Stimulated activated CD4-positive, alpha-beta T cell treated with anti-CD3 and anti-CD28 coated beads, Interleukin-2, amount 100 ng/mL, for 24 hours (primary cell): ENCODE data around the gene ZFHX3.

Source experiments
- DNase-seq, 2 donors: peaks; one replicate each; pipeline ENCODE4 v3.0.0-alpha.2; 2020

ZFHX3 gene

GRCh38 chr16:72947379-72948237 is 100.3 kb downstream of the ZFHX3 start:
- no peak for DNase-seq

DNA sequence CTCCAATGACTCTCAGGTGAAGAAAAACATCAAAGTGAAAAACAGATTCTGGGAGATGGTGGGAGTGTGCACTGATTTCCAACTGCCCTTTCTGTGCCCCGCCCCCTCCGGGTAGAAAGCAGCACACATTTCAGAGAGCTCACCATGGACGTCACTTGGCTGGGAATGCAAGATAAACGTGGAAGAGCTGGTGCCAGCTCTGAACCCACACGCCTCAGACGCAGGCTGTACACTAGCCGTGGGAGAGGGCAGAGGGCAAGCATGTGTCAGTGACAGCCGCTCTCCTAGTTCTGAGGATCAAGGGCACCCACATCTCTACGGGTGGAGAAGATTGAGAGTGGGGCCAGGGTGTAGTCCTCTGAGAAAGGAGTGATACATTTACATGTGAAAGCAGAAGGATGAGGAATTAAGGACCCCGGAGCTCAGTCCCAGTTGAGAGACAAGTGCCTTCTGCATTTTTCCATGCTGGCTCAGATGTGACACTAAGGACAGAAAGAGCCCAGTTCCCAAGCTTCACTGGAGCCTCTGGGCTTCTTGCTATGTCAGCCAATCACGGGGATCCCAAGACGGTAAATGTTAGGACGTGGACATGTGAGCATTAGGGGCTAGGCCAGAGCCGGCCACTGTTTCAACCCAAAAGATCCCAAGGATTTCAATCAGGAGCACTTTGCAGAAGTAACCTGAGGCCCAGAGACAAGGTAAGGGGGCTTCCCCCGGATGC is 101.3 kb downstream of the ZFHX3 start:
- DNase-seq, result no peak

DNA sequence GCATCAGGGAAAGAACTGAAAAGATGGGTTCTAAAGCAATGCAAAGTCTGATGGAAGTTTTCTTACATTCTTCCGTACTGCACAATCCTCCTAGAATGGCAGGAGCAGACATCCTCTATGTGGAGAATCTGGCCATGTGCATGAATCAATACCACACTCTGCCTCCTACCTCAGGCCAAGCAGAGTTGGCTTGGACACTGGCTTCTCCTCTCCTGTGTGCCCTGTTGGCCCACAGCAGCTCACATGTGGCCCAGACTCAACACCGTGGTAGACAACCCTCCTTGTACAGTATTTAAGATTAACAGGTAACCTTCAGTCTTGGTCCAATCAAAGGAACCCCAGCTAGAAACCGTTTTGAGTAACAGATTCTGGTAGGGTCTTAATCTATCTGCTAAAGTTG is 101.9 kb downstream of the ZFHX3 start:
- no peak for DNase-seq

DNA sequence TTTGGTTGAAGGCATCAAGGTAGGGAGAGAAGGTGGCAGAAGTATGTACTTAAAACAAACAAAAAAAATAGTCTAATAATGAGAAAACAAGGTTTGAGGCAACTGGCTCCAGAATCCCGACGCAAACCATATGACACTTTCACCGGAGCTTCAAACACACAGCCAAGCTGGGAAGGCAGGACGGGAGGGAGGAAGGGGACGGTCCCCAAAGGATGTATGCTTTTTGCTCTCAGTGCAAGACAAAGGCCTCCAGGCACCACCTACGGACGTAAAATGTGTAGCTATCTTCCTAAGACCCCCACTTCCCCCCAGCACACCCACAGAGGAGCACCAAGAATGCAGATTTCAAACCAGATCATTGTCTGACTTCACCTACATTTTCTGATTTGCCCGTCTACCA is 102.3 kb downstream of the ZFHX3 start:
- DNase-seq, result no peak

DNA sequence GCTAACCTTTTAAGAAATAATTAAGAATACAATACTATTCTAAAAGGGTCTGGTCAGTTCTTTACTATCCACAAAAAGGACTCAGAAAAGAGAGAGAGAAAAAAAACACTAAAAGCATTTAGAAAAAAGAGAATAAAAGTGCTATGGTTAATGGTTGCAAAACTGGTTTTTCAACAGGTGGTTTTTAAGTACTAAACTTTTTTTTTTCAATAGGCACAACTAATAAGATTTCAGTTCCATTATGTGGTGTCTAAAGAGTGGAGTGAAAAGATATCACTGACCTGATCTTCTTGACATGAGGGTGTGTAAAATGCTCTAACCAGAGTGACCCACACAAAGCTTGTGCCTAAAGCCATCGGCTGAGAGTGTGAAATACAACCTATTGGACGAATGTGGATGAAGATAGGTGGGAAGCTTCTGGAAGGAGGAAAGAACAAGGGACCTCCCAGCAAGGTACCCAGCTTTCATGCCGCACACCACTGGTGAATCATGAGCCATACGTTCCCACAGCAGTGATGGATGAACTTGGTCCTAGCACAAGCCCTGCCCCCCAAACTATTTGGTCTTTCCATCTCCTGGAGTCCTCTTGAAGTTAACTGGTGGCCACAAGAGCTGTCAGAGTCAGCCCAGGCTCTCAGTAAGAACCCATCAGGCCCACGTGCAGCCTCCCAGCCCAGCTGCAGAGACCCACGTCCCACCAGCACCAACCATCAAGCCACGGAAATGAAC is 103.0 kb downstream of the ZFHX3 start:
- DNase-seq, result no peak

DNA sequence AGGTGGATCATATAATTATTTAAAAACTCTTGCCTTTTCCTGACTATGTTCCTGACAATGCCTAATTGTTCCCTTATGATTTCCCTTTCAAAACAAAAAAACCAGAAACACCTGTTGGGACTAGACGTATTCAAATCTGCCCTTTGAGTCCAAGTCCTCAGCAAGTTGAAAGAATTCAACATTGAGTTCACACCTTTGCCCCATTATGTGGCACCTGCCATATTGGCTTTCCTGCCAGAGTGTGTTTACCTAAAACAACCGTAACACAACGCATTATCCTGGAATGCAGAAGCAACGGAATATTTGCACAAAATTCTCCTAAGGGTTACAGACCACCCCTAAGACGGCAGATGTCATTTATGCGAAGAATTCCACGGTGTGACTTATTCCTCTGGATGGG is 105.9 kb downstream of the ZFHX3 start:
- no peak for DNase-seq

GRCh38 chr16:72940886-72941285 is 107.0 kb downstream of the ZFHX3 start:
- no peak for DNase-seq

- DNase-seq, result no peak
These were observed 108.7 kb downstream of the ZFHX3 start for GRCh38 chr16:72939247-72939646.

DNA sequence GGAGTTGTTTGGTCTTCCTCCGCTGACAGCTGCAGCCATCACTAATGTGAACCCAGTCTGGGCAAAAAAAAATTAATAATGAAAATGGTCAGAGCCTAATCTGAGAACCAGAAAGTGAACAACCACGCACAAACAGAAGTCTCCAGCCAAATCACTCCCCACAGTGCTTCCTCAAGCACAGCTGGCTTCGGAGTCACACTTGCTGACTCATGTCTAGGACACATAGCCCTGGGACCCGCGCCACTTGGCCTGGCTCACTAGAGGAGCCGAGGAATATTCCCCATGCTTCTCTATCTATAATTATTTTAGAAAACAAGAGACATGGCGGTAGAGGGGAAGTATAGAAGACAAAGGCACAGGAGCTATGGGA is 109.1 kb downstream of the ZFHX3 start:
- no peak for DNase-seq

DNA sequence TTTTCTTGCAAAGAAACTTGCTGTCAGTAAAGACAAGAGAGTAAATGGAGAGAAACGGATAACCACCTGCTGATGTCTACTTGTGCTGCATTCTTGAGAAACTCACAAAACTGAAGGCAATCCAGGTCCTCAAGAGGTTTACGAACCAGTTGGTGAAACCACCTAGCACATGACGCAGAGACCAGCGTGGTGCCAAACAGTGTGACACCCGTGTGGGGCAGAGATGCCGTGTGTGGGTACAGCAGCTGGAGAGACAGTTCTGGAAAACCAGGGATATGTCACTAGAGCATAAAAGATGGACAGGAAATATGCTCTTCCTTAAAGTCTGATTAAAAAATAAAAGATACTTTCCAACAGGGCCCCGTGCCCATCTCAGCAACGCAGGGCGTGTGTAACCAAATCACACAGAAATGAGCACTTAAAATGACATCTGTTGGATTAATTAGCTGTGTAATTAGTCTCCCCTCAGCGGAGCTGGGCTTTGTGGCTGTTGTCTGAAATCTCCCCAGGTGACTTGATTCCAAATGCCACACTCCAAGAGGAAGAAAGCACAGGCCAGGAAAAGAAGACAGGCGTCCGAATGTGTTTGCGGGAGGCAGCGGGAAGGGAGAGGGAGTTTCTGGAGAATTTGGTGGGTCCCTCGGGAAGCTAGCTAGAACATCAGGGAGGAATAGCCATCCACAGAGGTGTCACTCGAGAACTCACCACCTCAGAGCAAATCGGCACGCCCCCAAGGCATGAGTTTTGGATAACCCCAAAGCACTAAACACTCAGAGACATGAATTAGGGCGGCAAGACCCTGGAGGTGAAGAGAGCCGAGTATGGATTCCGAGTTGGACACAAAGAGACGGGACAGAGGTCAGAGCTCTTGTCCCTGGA is 109.8 kb downstream of the ZFHX3 start:
- no peak for DNase-seq

GRCh38 chr16:72937360-72937759 is 110.6 kb downstream of the ZFHX3 start:
- no peak for DNase-seq

- DNase-seq, result no peak
These were observed 111.5 kb downstream of the ZFHX3 start for GRCh38 chr16:72936408-72936807.

DNA sequence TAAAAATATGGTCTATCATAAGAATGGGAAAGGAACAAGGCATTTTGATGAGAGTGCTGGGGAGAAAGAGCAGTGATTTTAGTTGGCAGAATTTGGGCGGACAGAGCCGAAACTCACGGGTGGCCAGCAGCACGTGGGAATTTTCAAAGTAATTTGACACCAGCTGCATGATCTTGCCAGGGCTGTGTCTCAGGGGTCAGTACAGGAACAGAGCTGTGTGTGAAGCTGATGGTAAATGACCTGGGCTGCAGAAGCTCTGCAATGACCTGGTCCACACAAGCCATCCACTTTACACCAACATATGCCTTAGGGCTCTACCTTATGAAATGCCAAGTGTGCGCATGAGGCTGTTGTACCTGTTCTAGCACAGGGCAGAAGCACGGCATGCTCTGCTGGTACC is 112.0 kb downstream of the ZFHX3 start:
- DNase-seq, result no peak

GRCh38 chr16:72934636-72935403 is 113.1 kb downstream of the ZFHX3 start:
- no peak for DNase-seq

- no peak for DNase-seq
These were observed 115.1 kb downstream of the ZFHX3 start for GRCh38 chr16:72932677-72933335.

GRCh38 chr16:72932050-72932449 is 115.9 kb downstream of the ZFHX3 start:
- no peak for DNase-seq

DNA sequence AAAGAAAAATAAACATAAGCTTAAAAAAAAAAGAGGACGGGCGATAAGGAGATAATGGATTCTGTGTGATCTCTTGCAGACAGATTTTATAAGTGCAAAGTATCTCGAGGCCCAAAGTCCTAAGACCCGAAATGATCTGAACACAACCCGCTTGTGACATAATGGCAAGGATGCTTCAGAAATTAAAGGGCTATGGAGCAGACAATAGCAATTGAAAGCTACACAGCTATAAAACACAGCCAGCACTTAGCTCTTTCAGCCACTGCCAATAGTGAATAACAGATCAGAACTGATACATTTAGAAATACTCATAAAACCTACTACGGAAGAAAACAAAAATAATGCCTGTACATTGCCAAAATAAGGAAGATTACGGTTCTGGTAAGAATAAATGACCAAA is 117.5 kb downstream of the ZFHX3 start:
- no peak for DNase-seq

DNA sequence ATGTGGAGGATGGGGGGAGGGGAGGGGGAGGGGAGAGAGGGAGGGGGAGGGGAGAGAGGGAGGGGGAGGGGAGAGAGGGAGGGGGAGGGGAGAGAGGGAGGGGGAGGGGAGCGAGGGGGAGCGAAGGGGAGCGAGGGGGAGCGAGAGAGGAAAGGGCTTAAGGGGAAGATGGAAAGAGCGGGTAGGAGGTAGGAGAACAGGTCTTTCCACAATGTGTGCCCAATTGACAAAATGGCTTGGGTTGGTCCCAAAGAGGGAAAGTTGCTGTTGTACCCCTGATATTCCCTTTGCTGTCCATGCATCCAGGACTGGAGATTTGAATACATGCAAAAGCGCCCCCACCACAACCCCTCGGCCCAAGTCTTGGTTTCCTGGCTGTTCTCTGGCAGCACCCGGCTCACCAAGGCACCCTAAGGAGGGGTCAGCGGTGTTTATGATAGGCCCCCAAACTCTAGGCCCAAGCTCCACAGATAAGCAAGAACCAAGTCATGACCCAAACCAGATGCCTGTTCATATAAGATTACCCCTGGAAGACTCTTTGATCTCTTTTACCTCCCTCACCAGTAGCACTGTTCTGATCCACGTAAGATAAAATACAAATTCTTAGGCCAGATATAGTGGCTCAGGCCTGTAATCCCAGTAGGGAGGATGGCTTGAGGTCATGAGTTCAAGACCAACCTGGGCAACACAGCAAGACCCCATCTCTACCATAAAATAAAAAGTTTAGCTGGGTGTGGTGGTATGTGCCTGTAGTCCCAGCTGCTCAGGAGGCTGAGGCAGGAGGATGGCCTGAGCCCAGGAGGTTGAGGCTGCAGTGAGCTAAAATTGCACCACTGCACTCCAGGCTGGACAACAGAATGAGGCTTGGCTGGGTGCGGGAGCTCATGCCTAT is 119.6 kb downstream of the ZFHX3 start:
- no peak for DNase-seq

- no peak for DNase-seq
These were observed 120.5 kb downstream of the ZFHX3 start for GRCh38 chr16:72927199-72928089.
